Measurements from ENCODE around the gene LATS2. TPM values are rescaled to one million over a fixed set of nuclear protein-coding genes. Genes with fewer than 3 reads are reported as not detected.

LATS2 gene
- total and polyA plus RNA-seq, 2 of the 8 experiments (the other 6 are each of a cell fraction or from before 2014, with no cell fraction given): 8.3 to 26.2 TPM

DNA sequence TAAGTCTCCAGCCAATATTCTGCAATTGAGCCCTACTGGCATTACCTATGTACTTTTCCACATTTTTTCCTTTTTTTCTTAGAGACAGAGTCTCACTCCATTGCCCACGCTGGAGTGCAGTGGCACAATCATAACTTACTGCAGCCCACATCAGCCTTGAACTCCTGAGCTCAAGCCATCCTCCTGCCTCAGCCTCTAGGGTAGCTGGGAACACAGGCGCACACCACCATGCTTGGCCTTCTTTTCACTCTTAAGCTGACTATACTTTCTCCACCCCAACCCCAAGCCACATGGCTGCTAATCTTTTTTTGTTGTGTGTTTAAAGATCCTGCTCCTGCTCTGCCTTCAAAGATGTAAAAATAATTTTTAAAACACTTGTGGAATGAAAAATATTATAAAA lies 1.6 kb upstream of the LATS2 start:
- Histone ChIP-seq H4K91ac (replicated peaks; ENCODE audit: insufficient read length, low read length) (no peak overlapping the region), H3K56ac (replicated peaks; ENCODE audit: insufficient read length, low read depth, low read length) (no peak overlapping the region), H3K4ac (replicated peaks; ENCODE audit: insufficient read length, low read depth, low read length) (no peak overlapping the region), H3K4me3 (ENCODE audit: extremely low read depth in 1 of 4, insufficient read depth in 2 of 4, low read depth in 3 of 4, low read length in 4 of 4) (no peak overlapping the region), H3K9ac (replicated peaks in 1 of 4; ENCODE audit: extremely low read depth in 1 of 4, low read depth in 3 of 4, low read length in 3 of 4) (no peak overlapping the region), H2BK15ac (ENCODE audit: low read length) (0 out of 2 replicates have a peak overlapping the region, but pooled peaks have one; percentile 34), H2BK5ac (ENCODE audit: low read depth, low read length) (no peak overlapping the region), H3K79me2 (ENCODE audit: control insufficient read depth in 1 of 2, insufficient read depth in 2 of 2, low read length in 2 of 2) (peaks cover 0 to 24% of the 10 kb centered on the region in 2 experiments; a peak in 3 of 4 replicates), H4K5ac (ENCODE audit: insufficient read length, low read depth, low read length) (no peak overlapping the region), H4K20me1 (replicated peaks in 1 of 2; ENCODE audit: control insufficient read depth in 1 of 2, insufficient read depth in 2 of 2, low read length in 2 of 2) (peaks cover 5 to 10% of the 10 kb centered on the region in 2 experiments), H2AK5ac (ENCODE audit: low read depth, low read length) (no peak overlapping the region), H3K27ac (ENCODE audit: low read depth, low read length) (no peak overlapping the region), H4K8ac (ENCODE audit: extremely low read depth, insufficient read depth, low read length) (no peak overlapping the region), H3K18ac (ENCODE audit: extremely low read depth, low read length) (no peak overlapping the region), H3K4me2 (ENCODE audit: insufficient read depth in 1 of 2, low read depth in 2 of 2, low read length in 2 of 2) (no peak overlapping the region), H2BK20ac (ENCODE audit: low read length) (no peak overlapping the region; the same call in 1 of the 2 replicates), H2BK12ac (ENCODE audit: low read depth, low read length) (peak overlapping the region; percentile 92; the same call in 1 of the 2 replicates), H3K9me3 (ENCODE audit: insufficient read depth in 2 of 2, low read depth in 1 of 2, low read length in 1 of 2) (no peaks in the 10 kb centered on the region), H3K23me2 (ENCODE audit: low read depth, low read length) (peaks cover 4% of the 10 kb centered on the region; the same call in 1 of the 2 replicates), H3K14ac (ENCODE audit: insufficient read length) (no peak overlapping the region), H3K23ac (ENCODE audit: insufficient read length) (no peak overlapping the region), H3K27me3 (replicated peaks in 1 of 4; ENCODE audit: control insufficient read depth in 3 of 4, extremely low read depth in 1 of 4, insufficient read depth in 3 of 4, low read length in 3 of 4) (no peaks in the 10 kb centered on the region), H3K36me3 (ENCODE audit: control insufficient read depth in 2 of 4, insufficient read depth in 4 of 4, low read length in 3 of 4) (no peaks in the 10 kb centered on the region), H2AFZ (ENCODE audit: low read length) (no peak overlapping the region), H3K79me1 (ENCODE audit: low read depth, low read length) (no peaks in the 10 kb centered on the region), H2BK120ac (replicated peaks; ENCODE audit: low read depth, low read length) (no peak overlapping the region), H3K4me1 (replicated peaks in 1 of 4; ENCODE audit: control insufficient read depth in 3 of 4, insufficient read depth in 4 of 4, low read length in 3 of 4) (peaks cover 0 to 5% (median 4%) of the 10 kb centered on the region in 4 experiments; a peak in 3 of 7 replicates)
- 90% methylated on average over 2 of the region's 2 CpGs; no CpG with 5 or more reads in 1 of the 2 experiments for WGBS, 2 experiments (ENCODE audit: extremely low coverage in 1 of 2, insufficient coverage in 1 of 2, insufficient read length in 1 of 2, insufficient replicate concordance in 2 of 2, low coverage in 1 of 2, low lambda C conversion rate in 2 of 2, missing lambda C conversion rate in 1 of 2)
- ChIA-PET POLR2A (ENCODE audit: partially characterized antibody) (interaction anchor here (1.0 to 1.1 kb wide), 2 partner anchors 8 to 14 kb away, joined by 3 to 4 read pairs; no protein-coding TSS in a partner anchor), CTCF (ENCODE audit: partially characterized antibody) (no interaction called here)
- FAIRE-seq: no peak
- DNase-seq (ENCODE audit: low read depth in 1 of 2, low spot score in 2 of 2): peak in 1 of 2 experiments; percentile 22
- TF ChIP-seq SIX5 (IDR thresholded peaks at IDR 0.05; ENCODE audit: low read depth, low read length) (no peak), BACH1 (IDR thresholded peaks at IDR 0.05; ENCODE audit: low read length) (no peak), CEBPB (IDR thresholded peaks at IDR 0.05; ENCODE audit: low read depth, low read length) (no peak), CTBP2 (IDR thresholded peaks at IDR 0.05; ENCODE audit: borderline replicate concordance, insufficient read depth, insufficient read length, low read length) (no peak), BCL11A (IDR thresholded peaks at IDR 0.05; ENCODE audit: low read depth in 2 of 2, low read length in 2 of 2) (no peak), RAD21 (IDR thresholded peaks at IDR 0.05 in 1 of 2, conservative IDR thresholded peaks at IDR 0.05 in 1 of 2; ENCODE audit: low read depth in 2 of 2, low read length in 2 of 2) (no peak), NANOG (IDR thresholded peaks at IDR 0.05; ENCODE audit: insufficient read depth, low read depth, low read length, poor library complexity, severe bottlenecking) (no peak)
